HG03066 (cell line): ENCODE results near the gene LIPH.

Experiments
- ATAC-seq: cut with Tn5 transposase; IDR thresholded peaks from one replicate; pipeline ENCODE4 v1.9.1; 2021; ENCODE audit warnings: low read depth; ENCODE audit not compliant: unreplicated experiment

The LIPH gene

GRCh38 chr3:185549122-185549521 lies 3.3 kb downstream of the LIPH start:
- ATAC-seq: no peak

- no peak for ATAC-seq
Measured at GRCh38 chr3:185540695-185541094, 11.7 kb downstream of the LIPH start.

GRCh38 chr3:185539934-185540333 lies 12.5 kb downstream of the LIPH start:
- no peak for ATAC-seq

- ATAC-seq: peak; percentile 100
Measured at GRCh38 chr3:185537369-185537970, 14.9 kb downstream of the LIPH start.

GRCh38 chr3:185534511-185534910 lies 17.9 kb downstream of the LIPH start:
- no peak for ATAC-seq

- ATAC-seq: no peak
Measured at GRCh38 chr3:185532901-185533300, 19.5 kb downstream of the LIPH start.

GRCh38 chr3:185530856-185531255 lies 21.5 kb downstream of the LIPH start:
- ATAC-seq: no peak

- ATAC-seq: no peak
Measured at GRCh38 chr3:185528532-185528931, 23.9 kb downstream of the LIPH start.

- no peak for ATAC-seq
Measured at GRCh38 chr3:185527364-185527763, 25.0 kb downstream of the LIPH start.

GRCh38 chr3:185526349-185526951 lies 25.9 kb downstream of the LIPH start:
- ATAC-seq: no peak

- no peak for ATAC-seq
Measured at GRCh38 chr3:185521349-185522138, 30.8 kb downstream of the LIPH start.

- no peak for ATAC-seq
Measured at GRCh38 chr3:185519021-185519420, 33.4 kb downstream of the LIPH start.

- ATAC-seq: no peak
Measured at GRCh38 chr3:185517387-185518130, 34.8 kb downstream of the LIPH start.

GRCh38 chr3:185511711-185512110 lies 40.7 kb downstream of the LIPH start:
- no peak for ATAC-seq

GRCh38 chr3:185508335-185508991 lies 43.9 kb downstream of the LIPH start:
- no peak for ATAC-seq

- no peak for ATAC-seq
Measured at GRCh38 chr3:185507883-185508282, 44.5 kb downstream of the LIPH start.

GRCh38 chr3:185504636-185505035 lies 47.8 kb downstream of the LIPH start:
- no peak for ATAC-seq

- no peak for ATAC-seq
Measured at GRCh38 chr3:185503521-185503920, 48.9 kb downstream of the LIPH start.

GRCh38 chr3:185502987-185503386 lies 49.4 kb downstream of the LIPH start:
- no peak for ATAC-seq

GRCh38 chr3:185498503-185499396 lies 53.6 kb downstream of the LIPH start, which contains the start of gene TMEM41A:
TSS of gene TMEM41A (minus strand) at chr3:185499035. CDS start at chr3:185498961, 74 bp downstream.
- peak; percentile 93 for ATAC-seq
